ENCODE results near the gene CDX1.

DNA sequence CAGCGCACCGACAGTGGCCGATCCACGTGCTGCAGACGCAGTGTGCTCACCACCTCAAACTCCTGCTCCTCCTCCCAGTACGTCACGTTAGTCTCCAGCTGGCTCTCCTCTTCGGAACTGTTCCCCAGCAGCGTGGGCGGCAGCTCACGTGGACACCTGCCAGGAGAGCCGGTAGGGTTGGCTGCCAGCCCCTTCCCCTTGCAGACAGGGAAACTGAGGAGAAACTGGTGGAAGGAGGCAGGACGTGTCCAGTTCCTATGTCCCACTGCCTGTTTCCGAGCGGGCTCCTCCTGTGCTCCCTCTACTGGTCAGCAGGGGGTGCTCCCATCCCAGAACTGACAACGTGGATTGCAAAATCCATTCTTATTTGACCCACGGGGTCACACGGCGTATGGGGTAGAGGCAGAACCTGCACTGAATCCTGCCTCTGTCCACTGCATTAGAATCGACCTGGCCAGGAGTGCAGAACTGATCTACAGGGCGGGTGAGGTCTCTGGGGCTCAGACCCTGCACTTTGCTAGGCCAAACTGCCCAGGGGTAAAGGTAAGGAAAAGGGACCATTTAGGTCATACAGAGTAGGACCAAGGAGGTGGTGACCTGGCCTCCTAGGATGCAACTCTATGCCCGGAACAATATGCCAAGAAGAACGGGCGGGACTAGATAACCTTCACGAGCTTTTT is 36.6 kb upstream of the CDX1 start:
- TF ChIP-seq, protein P1, sequence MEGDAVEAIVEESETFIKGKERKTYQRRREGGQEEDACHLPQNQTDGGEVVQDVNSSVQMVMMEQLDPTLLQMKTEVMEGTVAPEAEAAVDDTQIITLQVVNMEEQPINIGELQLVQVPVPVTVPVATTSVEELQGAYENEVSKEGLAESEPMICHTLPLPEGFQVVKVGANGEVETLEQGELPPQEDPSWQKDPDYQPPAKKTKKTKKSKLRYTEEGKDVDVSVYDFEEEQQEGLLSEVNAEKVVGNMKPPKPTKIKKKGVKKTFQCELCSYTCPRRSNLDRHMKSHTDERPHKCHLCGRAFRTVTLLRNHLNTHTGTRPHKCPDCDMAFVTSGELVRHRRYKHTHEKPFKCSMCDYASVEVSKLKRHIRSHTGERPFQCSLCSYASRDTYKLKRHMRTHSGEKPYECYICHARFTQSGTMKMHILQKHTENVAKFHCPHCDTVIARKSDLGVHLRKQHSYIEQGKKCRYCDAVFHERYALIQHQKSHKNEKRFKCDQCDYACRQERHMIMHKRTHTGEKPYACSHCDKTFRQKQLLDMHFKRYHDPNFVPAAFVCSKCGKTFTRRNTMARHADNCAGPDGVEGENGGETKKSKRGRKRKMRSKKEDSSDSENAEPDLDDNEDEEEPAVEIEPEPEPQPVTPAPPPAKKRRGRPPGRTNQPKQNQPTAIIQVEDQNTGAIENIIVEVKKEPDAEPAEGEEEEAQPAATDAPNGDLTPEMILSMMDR (IDR thresholded peaks at IDR 0.05; ENCODE audit: insufficient read depth, low read length, poor library complexity, severe bottlenecking), result peak; percentile 91
- no peak for TF ChIP-seq EZH2phosphoT487 (conservative IDR thresholded peaks at IDR 0.05; ENCODE audit: low read length)

Data from SU-DHL-6 (cell line).